HUDEP-2 (cell line): ENCODE data around the gene ABI3BP.

Experiments used
- DNase-seq, 76 experiments: peaks; one replicate each; lab custom pipeline; 2025; ENCODE audit not compliant: unreplicated experiment in 76 of 76; lab: John Stamatoyannopoulos, UW

ABI3BP gene

DNA sequence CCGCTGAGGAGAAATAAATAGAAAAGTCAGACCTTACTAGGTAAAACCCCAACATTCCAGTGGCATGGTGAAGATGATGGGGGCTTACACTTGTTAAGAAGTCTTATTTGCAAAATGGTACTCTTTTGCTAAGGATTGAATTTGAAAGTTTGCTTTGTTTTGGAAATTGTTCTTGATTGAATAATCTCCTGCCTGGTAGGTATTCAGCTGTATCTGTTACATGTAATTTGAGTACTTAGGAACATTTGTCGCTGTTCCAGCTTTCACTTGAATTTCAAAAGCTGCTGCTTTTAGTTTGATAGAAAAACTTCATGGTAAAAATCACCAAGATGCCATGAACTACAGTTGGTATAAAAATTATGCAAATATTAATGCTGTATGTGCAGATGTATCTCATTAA is 239.4 kb downstream of the ABI3BP start:
- no peak for DNase-seq

DNA sequence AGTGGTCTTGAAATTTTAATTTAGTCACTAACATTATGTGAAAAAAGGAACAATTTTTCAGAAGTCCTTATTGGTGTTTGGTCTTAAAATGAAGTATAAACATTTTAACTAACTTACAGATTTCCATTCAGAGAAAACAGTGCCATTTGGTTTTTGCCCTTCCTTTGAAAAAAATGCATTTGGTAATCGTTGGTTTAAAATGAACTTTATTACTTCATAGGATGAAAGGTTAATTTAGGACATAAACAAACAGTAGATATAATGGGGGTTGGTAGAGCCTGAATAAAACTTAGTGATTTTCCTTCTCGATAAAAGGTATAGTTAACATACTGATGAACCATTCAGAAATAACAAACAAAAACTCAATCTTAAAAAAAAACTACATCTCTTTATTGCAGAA is 244.3 kb downstream of the ABI3BP start:
- DNase-seq, result no peak

DNA sequence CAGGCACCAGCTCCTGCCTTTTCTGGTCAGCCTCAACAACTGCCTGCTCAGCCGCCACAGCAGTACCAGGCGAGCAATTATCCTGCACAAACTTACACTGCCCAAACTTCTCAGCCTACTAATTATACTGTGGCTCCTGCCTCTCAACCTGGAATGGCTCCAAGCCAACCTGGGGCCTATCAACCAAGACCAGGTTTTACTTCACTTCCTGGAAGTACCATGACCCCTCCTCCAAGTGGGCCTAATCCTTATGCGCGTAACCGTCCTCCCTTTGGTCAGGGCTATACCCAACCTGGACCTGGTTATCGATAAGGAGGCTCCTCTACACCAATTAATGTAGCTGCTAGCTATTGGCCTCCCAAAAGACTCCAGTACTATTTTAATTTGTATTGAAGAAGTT is 245.0 kb downstream of the ABI3BP start:
- peak in 2 of 76 experiments; percentile 3 to 5 for DNase-seq

DNA sequence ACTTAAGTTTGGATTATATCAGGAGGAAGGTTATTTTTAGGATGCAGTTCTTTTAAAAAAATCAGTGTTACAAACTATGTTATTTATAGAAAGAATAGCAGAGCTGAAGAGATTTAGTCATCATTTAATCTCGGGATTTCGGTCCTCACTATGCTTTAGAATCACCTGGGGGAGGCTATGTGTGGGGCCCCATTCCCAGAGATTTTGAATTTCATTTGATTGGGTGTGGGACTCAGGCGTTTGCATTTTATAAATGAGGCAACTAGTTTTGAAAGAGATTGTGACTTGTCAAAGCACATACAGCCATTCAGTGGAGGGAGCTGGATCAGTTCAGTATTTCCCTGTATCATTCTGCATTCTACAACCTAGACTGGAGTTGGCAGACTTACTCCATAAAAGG is 247.1 kb downstream of the ABI3BP start:
- DNase-seq, result no peak

DNA sequence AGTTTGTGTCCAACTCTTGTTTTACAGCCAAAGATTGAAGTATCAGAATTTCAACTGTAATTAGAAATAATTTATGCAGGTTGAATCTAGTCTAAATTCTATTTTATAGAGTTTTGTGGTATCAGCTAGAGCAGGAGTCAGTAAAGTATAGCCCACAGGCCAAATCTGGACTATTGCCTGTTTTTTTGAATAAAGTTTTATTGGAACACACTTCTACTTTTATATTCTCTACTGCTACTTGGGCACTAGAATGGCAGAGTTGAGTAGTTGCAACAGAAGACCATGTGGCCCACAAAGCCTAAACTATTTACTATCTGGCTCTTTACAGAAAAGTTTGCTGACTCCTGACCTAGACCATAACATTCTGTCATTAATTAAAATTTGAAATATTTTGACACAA is 247.6 kb downstream of the ABI3BP start:
- no peak for DNase-seq

DNA sequence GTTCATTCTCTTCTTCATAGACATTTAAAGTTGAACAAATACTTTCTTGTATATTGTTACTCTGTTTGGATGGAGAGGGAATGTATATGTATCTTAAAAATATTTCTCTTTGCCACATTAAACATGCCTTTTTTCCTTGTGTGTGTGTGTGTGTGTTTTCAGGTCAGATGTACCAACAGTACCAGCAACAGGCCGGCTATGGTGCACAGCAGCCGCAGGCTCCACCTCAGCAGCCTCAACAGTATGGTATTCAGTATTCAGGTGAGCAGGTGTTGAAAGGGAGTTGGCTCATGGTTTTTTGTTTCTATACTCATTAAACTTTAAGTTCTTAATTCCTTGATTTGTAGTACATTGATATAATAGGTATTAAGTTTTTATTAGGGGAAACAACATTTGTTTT is 248.6 kb downstream of the ABI3BP start:
- DNase-seq, result no peak

DNA sequence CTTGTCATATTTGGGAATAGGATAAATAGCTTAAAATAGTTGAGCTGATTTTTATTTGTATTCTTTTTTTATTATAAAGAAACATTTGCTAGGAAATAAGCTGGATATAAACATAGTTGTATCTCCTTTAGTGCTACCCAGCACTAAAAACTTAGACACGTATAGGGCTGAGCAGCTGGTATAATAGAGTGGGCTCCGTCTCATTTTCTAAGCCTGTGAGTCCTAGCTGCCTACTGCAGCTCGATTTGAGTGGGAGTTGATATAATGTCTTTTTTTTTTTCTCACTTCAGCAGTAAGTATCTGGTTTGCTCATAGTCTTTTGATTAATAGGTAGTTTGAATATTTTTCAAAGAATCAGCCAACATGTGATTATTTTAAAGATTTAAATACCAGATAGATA is 249.7 kb downstream of the ABI3BP start:
- DNase-seq, result no peak

DNA sequence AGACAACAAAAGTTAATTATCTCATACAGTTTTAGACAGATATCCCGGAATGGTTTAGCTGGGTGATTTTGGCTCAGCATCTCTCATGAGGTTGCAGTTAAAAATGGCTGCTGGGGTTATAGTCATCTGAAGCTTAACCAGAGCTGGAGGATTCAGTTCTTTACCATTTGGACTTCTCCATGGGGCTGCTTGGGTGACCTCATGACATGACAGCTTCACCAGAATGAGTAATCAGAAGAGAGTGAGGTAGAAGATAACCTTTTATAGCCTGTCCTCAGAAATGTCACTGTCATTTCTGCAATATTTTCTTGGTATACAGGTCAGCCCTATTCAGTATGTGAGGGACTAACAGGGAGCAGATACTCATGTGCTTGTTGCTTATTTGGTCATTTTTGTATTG is 253.0 kb downstream of the ABI3BP start:
- no peak for DNase-seq

DNA sequence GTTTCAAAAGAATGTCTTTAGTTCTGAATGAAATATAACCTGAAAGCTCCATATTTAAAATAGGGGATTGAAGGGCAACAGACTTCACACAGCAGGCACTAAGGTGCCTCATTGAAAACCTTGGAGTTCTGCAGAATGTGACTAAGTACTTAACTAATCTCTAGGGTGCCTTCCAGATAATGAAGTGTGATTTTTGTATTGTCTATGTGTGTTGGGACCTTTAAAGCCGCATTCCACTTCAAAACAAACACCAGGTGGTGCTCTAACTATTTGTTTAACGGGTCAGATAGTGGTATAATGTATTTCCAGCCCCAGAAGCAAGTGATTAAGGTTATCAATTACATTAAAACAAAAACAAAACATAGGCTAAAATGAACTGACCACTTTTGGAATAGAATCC is 255.9 kb downstream of the ABI3BP start:
- DNase-seq, result peak in 11 of 76 experiments; percentile 2 to 26 (median 14)

DNA sequence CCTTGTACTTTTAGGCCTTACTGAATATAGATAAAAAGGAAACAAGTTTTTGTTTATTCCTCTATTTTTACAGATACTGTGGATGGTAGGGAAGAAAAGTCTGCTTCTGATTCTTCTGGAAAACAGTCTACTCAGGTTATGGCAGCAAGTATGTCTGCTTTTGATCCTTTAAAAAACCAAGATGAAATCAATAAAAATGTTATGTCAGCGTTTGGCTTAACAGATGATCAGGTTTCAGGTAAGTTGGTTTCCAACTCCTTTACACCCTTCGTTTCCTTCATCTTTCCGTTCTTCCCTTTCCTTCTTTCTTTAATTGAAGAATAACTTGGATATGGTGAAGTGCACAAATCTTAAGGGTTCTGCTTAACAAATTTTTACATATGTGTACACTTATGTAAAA is 260.8 kb downstream of the ABI3BP start:
- no peak for DNase-seq

DNA sequence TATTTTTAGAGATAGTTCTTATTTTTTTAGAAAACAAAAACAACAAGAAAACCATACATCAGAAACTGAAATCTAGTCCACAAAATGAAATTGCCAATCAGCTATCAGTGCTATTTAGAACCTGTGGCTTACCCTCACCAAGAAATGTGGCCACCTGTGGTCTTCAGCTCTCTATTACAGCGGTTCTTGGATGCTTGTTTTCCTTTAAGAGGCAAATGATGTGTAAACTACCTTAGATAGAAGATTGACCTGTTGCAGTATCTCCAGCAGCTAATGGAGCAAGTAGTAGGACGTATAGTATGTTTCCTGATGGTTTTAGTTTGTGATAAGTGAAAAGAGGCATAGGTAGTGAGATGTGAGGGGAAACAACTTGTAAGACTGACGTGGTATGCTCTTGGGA is 262.7 kb downstream of the ABI3BP start:
- DNase-seq, result no peak

DNA sequence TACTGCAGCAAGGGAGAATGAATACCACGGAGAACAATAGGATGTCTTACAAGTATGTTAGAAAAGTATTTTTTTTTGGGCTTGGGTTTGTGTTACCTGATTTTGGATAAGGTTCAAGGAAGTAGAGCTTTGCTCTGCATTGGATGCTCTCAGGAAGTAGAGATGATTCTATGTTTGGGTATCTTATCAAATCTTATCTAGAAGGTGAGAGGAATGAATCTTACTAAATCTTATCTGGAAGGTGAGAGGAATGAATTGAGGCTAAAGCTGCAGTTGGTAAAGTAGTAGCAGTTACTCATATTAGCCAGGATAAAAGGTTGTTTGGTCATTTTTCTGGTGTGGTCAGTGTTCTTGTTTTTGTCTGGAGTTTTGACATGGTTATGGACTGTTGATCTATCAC is 266.5 kb downstream of the ABI3BP start:
- DNase-seq, result no peak

DNA sequence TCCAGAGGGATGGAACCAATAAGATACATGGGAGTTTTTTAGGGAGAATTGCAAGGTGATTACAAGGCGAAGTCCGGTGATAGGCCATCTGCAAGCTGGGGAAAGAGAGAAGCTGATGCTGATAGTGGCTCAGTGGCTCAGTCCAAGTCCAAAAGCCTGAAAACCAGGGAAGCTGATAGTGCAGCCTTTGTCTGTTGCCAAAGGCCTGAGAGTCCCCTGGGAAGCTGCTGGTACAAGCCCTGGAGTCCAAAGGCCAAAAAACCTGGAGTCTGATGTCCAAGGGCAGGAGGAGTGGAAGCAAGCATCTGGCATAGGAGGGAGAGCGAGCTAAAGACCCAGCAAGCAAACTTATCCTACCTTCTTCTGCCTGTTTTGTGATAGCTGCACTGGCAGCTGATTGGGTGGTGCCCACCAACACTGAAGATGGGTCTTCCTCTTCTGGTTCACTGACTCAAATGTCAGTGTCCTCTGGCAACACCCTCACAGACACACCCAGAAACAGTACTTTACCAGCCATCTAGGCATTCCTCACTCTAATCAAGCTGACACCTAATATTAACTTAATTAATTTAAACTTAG is 267.2 kb downstream of the ABI3BP start:
- no peak for DNase-seq

DNA sequence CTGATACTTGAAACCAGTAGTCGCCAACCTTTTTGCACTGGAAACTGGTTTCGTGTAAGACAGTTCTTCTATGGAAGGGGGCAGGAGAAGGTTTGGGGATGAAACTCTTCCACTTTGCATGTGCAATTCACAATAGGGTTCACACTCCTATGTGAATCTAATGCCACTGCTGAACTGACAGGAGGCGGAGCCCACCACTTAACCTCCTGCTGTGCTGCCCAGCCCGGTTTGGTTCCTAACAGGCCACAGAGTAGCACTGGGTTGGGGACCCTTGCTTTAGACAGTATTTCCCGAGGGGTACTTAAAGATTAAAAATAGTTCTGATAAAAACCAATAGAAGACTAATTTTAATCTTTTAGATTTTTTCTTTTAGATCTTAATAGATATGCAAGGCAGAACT is 272.8 kb downstream of the ABI3BP start:
- peak in 1 of 76 experiments; percentile 5 for DNase-seq

DNA sequence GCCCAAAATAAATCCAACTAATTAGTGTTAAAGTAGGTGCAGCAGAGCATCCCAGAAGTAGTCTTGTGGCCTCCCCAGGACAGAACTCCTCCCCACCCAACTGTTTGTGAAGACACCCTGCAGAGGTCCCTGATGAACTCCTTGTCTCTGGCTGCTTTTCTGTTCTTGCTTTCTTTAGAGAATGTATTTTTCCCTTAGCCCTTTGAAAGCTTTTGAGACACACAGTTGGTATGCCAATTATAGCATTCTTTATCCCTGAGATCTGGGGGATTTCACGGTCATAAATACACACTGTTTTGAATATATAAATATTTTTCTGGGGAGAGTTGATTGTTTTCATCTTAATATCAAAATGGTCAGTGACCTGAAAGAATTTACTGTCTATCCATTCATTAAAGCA is 274.1 kb downstream of the ABI3BP start:
- no peak for DNase-seq

DNA sequence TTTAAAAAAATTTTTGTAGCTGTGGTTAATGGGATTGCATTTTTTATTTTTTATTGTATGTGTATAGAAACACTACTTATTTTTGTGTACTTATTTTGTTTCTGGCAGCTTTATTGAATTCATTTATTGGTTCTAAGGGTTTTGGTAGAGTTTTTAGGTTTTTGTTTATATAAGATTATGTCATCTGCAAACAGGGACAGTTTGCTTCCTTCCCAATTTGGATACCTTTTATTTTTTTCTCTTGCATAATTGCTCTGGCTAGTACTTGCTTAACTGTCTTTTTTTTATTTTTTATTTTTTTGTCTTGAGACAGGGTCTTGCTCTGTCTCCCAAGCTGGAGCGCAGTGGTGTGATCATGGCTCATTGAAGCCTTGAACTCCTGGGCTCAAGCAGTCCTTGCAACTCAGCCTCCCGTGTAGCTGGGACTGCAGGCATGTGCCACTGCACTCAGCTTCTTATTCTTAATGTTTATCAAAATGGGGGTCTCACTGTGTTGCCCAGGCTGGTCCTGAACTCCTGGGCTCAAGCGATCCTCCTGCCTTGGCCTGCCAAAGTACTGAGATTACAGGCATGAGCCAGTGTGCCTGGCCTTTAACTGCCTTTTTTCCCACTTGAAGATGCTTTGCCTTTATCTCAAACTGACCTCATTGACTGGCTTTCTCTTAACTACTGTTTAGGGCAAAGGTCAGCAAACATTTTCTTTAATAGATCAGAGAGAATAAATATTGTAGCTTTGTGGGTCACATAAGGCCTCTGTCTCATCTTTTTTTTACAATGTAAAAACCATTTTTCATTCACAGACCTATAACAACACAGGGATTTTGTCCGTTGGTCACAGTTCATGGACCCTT is 275.4 kb downstream of the ABI3BP start:
- no peak for DNase-seq

DNA sequence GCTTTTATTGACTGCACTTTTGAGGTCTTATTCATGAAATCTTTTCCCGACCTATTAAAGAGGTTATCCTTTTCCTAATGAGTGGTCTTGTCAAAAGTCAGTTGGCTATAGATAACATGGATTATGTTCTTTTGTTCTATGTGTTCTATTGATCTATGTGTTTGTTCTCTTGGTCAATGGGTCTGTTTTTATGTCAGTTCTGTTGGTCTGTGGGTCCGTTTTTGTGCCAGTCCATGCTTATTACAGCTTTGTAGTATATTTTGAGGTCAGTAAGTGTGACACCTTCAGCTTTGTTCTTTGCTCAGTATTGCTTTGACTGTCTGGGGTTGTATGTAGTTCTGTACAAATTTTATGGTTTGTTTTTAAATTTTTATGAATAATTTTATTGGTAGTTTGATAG is 276.2 kb downstream of the ABI3BP start:
- DNase-seq, result no peak

DNA sequence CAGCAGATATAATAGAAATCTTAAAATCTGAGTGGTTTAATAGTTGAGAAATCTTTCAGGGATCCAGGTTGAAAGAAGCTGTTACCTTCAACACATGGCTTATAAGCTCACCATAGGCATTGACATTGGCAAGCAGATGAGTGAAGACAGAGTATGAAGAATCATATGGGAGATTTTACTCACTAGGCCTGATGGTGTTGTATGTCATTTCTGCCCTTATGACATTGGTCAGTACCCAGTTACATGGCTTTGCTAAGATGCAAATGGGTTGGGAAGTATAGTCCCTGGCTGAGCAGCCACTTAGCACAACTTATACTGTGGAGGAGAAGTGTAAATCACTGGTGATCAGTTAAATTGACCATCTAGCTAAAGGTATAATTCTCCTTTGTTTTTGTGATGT is 278.0 kb downstream of the ABI3BP start:
- no peak for DNase-seq

DNA sequence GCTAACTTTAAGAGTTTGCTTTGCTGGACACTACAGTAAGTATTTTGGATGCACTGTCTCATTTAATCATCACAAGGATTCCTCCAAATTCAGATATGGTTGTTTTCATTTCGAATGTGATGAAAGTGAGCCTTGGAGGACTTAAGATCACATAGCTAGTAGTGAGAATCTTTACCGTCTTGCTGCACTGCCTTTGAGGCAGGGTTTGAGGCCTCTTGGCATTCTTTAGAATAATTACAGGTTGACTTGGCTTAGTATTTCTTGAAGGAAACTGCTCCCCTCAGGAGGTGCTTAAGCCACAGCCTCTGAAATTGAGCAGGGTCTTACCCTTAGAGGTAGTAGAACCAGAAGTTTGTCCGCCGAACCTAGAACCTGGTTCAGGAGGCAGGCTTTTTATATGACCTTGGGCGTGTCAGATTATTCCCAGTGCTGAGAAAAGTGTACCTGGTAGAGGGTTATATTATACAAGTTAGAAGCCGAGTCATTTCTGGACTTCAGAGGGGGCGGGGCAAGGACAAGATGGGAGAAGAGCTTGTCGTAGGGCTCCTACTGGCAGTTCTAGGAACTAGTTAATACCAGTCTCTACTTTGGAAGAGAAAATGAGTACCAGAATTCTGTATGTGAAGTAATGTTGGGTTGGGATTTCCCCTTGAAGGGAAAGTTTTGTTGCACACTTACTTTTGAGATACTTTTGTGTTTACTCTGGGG is 282.8 kb downstream of the ABI3BP start:
- peak in 66 of 76 experiments; percentile 2 to 65 (median 31) for DNase-seq

DNA sequence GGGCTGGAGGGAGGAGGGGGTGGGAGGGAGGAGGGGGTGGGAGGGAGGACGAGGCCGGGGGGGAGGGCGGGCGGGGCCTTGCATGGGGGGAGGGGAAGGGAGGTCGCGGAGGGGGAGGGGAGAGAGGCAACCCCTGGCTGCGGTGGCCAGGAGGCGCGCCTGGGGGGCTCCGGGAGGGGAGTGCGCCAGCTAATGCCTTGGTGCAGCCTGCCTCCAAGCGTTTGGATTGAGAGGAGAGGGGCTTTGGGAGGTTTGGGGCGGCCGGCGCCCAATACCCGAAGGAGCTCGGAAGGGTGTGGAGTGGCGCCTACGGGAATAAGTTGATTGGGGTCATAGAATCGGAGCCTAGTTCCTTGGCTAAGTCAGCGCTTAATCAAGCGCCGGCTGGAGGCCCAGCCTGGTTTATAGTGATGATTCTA is 283.4 kb downstream of the ABI3BP start:
- DNase-seq, result peak in 21 of 76 experiments; percentile 2 to 35 (median 12)

DNA sequence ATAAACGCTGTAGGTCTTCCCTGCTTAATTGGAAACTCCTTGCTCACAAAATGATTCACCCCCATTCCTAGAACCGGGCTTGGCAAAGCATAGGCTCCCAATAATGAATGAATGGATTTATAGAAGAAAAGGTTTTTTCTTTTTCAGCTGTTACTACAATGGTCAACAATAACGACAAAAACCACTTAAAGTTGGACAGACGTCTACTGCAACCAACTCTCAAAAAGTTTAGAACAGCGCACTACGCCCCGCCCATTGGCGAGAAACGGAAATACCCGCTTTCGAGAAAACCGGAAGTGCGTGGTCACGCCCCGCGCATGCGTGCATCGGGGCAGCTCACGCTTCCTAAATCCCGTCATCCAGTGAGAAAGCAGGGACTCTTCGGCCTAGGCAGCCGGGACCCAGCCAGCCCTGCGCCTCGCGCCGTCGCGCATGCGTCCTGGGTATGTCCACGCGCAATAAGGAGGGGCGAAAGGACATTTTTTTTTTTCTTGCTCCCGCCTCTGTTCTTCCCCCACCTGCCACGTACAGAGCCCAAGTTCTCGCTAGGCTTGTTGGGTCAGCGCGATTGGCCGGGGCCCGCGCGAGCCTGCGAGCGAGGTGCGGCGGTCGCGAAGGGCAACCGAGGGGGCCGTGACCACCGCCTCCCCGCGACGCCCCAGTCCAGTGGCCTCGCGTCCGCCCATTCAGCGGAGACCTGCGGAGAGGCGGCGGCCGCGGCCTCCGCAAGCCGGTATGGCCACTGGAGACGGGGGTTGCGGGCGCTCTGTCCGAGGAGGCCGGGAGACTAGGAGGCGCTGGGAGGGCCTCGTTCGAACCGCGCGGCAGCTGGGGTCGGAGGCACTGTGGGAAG is 284.0 kb downstream of the ABI3BP start, which contains the start of gene TFG:
Gene TFG (plus strand): TSS at position 506 of the 853 bp plus-strand sequence. CDS start 4,192 bp downstream, outside the sequence.
- peak; percentile 39 to 99 (median 95) for DNase-seq
